ENCODE measurements around the gene SRPK1.

The SRPK1 gene

GRCh38 chr6:35897036-35897435 lies 23.9 kb downstream of the SRPK1 start:
- no peak for DNase-seq

GRCh38 chr6:35896228-35896627 lies 24.7 kb downstream of the SRPK1 start:
- no peak for DNase-seq

DNA sequence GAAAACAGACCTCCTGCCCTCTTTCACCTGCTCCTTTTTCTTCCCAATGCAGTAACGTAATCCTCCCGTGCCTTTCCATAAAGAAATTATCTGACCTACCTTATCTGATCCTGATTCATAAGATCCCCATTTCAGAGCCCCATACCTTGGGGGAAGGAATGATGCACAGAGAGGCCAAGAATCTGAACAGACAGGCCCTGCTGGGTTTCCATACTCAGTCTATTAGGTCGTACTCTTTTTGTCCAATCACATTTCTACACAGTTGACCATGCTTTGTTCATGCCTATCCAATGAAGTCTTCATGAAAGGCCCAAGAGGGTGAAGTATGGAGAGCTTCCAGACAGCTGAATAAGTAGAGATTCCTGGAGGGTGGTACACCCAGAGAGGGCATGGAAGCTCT lies 25.3 kb downstream of the SRPK1 start:
- no peak for DNase-seq

DNA sequence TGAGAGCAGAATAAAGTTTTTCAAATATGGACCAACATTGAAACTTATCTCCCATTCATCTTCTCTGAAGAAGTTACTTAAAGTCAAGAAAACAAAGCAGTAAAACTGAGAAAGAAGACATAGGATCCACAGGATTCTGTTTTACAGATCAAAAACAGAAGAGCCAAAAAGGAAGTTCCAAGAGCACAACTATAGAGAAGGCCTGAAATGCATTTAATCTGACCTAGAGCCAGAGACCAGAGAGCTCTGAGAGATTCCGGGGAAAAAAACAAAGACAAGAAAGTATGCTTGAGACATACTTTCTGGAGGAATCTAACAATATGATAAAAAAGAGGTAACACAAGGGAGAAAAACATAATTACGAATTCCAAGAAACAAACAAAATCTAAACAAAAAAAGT lies 26.1 kb downstream of the SRPK1 start:
- no peak for DNase-seq

- DNase-seq, result no peak
These were observed 27.7 kb downstream of the SRPK1 start for GRCh38 chr6:35893246-35893645.

GRCh38 chr6:35892482-35892881 lies 28.4 kb downstream of the SRPK1 start:
- no peak for DNase-seq

GRCh38 chr6:35879151-35879550 lies 41.7 kb downstream of the SRPK1 start:
- DNase-seq, result no peak

- DNase-seq, result no peak
These were observed 44.0 kb downstream of the SRPK1 start for GRCh38 chr6:35876902-35877301.

DNA sequence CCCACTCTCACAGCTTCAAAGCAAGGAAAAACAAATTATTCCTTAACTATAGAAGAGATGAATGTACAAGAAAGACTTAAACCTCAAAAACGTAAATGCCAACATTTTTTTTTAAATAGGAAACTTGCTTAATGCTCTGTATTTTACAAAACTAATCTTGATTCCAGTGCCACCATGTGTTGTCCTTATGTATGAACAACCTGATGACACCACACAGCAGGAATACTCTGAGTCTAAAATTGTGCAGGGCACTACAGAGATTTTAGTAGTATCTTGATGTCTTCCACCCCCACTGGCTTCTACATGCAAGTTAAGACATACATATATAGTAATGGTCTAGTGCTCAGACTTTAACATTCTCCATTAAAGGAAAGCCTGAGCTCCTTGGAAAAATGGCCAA lies 46.2 kb downstream of the SRPK1 start:
- no peak for DNase-seq

- no peak for DNase-seq
These were observed 61.5 kb downstream of the SRPK1 start for GRCh38 chr6:35859367-35859766.

- DNase-seq, result no peak
These were observed 63.0 kb downstream of the SRPK1 start for GRCh38 chr6:35857853-35858252.

DNA sequence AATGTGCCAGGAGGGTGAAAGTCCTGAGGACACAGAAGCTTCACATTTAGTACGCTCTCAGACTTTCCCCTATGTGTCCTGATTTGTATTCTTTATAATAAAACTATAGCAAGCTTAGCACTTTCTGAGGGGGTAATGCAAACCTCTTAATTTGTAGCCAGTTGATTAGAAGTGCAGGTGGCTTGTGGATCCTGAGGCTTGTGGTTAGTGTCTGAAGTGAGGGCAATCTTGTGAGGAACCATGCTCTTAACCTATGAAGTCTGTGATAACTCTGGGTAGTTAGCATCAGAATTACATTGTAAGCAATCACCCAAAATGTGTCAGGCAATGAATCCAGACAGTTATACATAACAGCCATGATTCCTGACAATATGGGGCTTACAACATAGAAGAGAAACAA lies 64.6 kb downstream of the SRPK1 start:
- DNase-seq, result no peak

DNA sequence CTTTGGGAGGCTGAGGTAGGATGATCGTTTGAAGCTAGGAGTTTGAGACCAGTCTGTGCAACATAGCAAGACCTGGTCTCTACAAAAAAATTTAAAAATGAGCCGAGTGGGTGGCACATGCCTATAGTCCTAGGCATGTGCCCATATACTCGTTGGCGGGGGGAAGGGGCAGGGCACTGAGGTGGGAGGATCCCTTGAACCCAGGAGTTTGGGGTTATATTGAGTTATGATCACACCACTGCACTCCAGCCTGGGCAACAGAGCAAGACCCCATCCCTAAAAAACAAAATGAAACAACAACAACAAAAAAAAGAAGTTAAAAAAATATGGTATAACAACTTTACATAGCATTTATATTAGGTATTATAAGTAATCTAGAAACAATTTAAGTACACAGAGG lies 67.9 kb downstream of the SRPK1 start:
- DNase-seq, result no peak

DNA sequence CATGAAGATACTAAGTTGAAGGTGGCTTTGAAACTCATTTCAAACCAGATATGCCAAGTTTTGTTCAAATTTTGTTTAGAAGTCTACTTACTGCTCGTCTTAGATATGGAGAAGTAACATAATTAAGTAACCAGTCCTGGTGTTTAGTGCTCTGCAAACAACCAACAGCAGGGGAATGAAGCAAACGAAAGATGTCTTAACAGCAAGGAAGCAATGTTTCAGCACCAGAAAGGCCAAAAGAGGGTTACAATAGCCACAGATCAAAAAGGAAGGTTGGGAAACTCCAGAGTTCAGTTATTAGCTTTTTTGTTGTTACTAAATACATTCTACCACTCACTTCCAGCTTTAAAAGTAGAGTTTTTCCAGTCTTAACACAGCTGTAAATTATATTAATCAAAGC lies 70.7 kb downstream of the SRPK1 start:
- no peak for DNase-seq

DNA sequence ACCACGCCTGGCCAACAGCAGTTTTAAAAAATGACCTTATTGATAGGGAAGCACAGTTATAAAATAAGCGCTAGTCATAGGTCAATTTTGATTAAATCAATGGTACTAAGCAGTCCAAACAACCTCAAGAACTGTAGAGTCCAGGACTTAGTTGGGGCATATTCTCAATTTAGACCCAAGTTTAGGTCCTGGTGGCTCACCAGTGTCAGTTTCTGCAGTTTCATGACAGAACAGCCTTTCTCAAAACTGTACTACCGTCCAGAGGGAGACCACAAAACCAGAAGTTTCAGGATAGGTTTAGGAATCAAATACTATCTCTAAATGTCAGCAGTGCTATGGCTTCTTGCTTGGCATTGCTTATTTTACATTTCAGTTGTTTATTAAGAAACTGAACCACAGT lies 76.6 kb downstream of the SRPK1 start:
- DNase-seq, result no peak

GRCh38 chr6:35842381-35842780 lies 78.5 kb downstream of the SRPK1 start:
- DNase-seq, result no peak

GRCh38 chr6:35839019-35839418 lies 81.9 kb downstream of the SRPK1 start:
- DNase-seq, result no peak

GRCh38 chr6:35833536-35833935 lies 87.4 kb downstream of the SRPK1 start:
- DNase-seq, result no peak

- DNase-seq, result no peak
These were observed 89.5 kb downstream of the SRPK1 start for GRCh38 chr6:35831257-35832007.

GRCh38 chr6:35829306-35829705 lies 91.6 kb downstream of the SRPK1 start:
- DNase-seq, result no peak

DNA sequence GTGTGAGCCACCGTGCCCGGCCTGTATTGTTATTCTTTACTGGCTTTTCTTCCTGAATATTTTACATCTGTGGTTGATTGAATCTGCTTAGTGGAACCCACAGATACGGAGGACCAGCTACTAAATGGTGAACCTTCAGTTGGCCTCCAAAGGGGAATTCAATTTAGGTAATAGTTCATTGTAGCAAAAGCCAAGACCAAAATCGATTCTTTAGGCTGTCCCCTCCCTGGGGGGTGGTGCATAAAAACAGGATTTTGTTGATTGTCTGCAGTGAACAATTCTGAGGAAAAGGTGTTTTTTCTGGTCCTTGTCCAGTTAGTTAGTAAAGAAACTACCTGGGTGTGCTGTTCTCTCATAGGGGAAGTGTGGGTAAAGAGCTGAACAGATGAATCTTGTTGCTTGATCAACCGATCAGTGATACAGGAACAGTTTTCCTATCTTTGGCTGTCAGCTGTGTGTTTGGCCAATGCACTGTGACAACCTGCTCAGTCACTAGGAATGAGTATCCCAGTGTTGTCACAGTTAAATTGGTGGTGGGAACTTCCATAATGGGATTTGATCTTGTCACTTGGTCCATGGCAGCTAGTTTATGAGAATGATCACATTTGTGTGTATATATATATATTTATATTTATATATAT lies 96.2 kb downstream of the SRPK1 start:
- no peak for DNase-seq

GRCh38 chr6:35823601-35824000 lies 97.3 kb downstream of the SRPK1 start:
- no peak for DNase-seq

GRCh38 chr6:35817515-35817914 lies 103.4 kb downstream of the SRPK1 start:
- no peak for DNase-seq

DNA sequence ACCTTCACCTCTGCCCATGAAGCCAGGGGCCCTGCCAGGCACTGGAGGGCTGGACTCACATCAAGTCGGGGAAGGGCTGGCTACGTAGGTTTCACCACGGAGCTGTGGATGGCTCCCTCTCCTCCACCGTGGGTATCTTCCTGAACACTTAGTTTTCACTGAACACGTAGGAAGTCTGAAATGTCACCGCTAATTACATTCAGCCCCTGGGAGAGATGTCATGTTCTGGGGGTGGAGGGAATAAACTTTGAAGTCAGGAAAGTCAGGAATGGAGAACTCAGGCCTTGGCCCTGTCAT lies 109.3 kb downstream of the SRPK1 start:
- DNase-seq, result no peak
